ENCODE measurements around the gene SIGLEC14. TPM values are rescaled to one million over a fixed set of nuclear protein-coding genes. Genes with fewer than 3 reads are reported as not detected.
A peak's percentile ranks its signal among the peaks of the same experiment; 100 is the strongest.

SIGLEC14 gene
- total RNA-seq, 4 donors from 2014 or later = 0.83 to 2.2 (median 0.98) TPM; not detected in 1

DNA sequence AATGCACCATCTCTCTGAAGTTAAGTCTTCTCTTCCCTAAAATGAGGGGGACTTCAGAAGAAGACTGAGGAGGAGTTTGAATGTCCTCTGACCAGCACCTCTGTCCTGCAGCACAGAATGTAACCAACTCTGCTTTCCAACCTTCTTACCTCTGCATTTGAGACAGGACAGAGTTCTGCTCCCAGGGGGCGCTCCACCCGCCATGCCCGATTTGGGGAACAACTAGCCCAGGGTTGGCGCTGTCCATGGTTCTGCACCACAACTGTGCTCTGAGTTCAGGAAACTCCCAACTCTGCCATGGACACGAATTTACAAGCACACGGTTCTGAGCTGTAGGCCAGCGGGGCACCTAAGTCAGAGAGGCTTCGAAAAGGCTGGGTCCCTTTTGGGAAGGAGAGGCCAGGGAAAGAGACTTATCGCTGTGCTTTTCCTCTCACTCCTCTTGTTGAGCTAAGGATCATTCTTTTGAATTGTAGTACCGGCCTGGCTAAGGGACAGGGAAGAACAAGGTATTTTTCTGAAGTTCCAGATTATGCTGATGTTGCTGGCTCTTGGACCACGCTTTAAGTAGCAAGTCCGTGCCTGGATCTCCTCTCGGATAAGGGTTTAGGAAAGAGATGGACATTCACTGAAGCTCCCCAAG lies 38.6 kb downstream of the SIGLEC14 start:
- ATAC-seq = no peak
- Histone ChIP-seq H3K4me3 (no peak overlapping the region), H3K9me3 (no peaks in the 10 kb centered on the region), H3K4me1 (no peaks in the 10 kb centered on the region), H3K36me3 (no peaks in the 10 kb centered on the region), H3K27ac (no peak overlapping the region), H3K27me3 (peaks cover 0 to 6% (median 6%) of the 10 kb centered on the region in 3 donors)
- intact Hi-C loops (cut with DNase I; ENCODE audit: low total_unique reads) = no loop called here
- peak; percentile 8 to 33 for DNase-seq
- in situ Hi-C loops (cut with MboI; ENCODE audit: low sequenced_read_pairs in 4 of 4) = loop anchor here in 1 of 4 donors (10.0 kb wide), 2 partner anchors 57 to 503 kb away; partner anchors contain the start of gene CTU1
- TF ChIP-seq, protein P1, sequence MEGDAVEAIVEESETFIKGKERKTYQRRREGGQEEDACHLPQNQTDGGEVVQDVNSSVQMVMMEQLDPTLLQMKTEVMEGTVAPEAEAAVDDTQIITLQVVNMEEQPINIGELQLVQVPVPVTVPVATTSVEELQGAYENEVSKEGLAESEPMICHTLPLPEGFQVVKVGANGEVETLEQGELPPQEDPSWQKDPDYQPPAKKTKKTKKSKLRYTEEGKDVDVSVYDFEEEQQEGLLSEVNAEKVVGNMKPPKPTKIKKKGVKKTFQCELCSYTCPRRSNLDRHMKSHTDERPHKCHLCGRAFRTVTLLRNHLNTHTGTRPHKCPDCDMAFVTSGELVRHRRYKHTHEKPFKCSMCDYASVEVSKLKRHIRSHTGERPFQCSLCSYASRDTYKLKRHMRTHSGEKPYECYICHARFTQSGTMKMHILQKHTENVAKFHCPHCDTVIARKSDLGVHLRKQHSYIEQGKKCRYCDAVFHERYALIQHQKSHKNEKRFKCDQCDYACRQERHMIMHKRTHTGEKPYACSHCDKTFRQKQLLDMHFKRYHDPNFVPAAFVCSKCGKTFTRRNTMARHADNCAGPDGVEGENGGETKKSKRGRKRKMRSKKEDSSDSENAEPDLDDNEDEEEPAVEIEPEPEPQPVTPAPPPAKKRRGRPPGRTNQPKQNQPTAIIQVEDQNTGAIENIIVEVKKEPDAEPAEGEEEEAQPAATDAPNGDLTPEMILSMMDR (IDR thresholded peaks at IDR 0.05 in 4 of 5, conservative IDR thresholded peaks at IDR 0.05 in 1 of 5) = no peak
- no peak for TF ChIP-seq POLR2A (IDR thresholded peaks at IDR 0.05)

DNA sequence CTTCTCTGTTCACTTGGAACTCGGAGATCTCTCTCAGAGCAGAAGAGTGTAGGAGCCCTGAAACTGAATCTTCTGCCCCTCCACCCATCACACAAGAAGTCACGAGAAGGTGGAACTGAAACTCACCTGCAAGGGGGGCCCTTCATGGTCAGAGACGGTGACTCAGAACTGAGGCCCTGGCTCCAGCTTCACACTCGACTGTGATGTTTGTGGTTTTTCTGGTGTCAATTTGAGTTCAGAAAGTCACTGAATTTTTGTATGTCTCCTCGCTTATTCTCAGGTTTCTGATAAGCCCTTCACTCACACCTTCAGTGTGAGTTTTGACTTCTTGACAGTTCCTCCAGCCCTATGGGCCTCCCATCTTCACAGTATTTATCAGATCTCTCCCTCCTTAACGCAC lies 39.5 kb downstream of the SIGLEC14 start:
- DNase-seq = no peak
- ATAC-seq = no peak
- Histone ChIP-seq H3K27ac (no peak overlapping the region), H3K27me3 (peaks cover 0 to 6% (median 5%) of the 10 kb centered on the region in 3 donors), H3K9me3 (no peaks in the 10 kb centered on the region), H3K4me3 (no peak overlapping the region), H3K36me3 (no peaks in the 10 kb centered on the region), H3K4me1 (no peaks in the 10 kb centered on the region)
- TF ChIP-seq, protein P1 (IDR thresholded peaks at IDR 0.05 in 4 of 5, conservative IDR thresholded peaks at IDR 0.05 in 1 of 5) = no peak
- no peak for TF ChIP-seq POLR2A (IDR thresholded peaks at IDR 0.05)
- in situ Hi-C loops (cut with MboI; ENCODE audit: low sequenced_read_pairs in 4 of 4) = loop anchor here in 1 of 4 donors (10.0 kb wide), 2 partner anchors 58 to 502 kb away; partner anchors contain the start of gene CTU1
- intact Hi-C loops (cut with DNase I; ENCODE audit: low total_unique reads) = no loop called here

DNA sequence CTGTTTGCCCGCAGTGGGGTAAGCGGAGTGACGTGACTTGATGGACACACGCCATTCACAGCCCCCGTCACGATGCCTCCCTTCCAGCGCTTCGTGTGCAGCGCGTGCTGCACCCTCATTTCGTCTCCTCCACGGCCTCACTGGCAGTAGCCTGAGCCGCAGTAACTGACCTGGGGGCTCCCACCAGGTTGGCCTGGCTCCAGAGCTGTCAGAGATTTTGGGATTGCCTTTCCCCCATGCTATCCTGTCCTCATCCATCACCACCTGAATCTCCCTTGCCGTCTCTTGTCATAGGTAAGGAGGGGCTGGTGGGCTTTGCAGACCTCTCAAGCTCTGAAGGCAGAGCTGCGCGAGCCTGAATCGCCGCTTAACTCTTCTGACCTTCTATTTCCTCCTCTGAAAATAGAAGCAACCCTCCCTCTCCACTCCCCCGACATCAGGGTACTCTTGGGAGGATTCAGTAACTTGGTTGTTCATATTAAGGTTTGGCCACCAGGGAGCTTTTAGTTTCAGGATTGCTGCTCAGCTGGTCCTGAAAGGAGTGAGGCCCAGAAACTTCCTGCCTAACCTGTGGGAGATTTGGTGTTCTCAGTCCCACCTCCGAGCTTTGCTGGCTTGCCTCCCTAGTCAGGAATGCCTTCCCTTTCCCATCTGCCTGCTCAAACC lies 44.3 kb downstream of the SIGLEC14 start:
- DNase-seq (no peak), ATAC-seq (no peak)
- TF ChIP-seq POLR2A (IDR thresholded peaks at IDR 0.05) = no peak
- TF ChIP-seq, protein P1 (IDR thresholded peaks at IDR 0.05 in 4 of 5, conservative IDR thresholded peaks at IDR 0.05 in 1 of 5) = no peak
- peaks cover 9 to 28% (median 13%) of the 10 kb centered on the region in 3 donors for H3K27me3 ChIP-seq
- H3K36me3 ChIP-seq = no peaks in the 10 kb centered on the region
- in situ Hi-C loops (cut with MboI; ENCODE audit: low sequenced_read_pairs in 4 of 4) = loop anchor here in 1 of 4 donors (10.0 kb wide), 2 partner anchors 62 to 498 kb away; partner anchors contain the start of gene CTU1
- H3K27ac ChIP-seq = no peak overlapping the region
- H3K9me3 ChIP-seq = no peaks in the 10 kb centered on the region
- no peaks in the 10 kb centered on the region for H3K4me1 ChIP-seq
- no peak overlapping the region for H3K4me3 ChIP-seq
- intact Hi-C loops (cut with DNase I; ENCODE audit: low total_unique reads) = no loop called here

DNA sequence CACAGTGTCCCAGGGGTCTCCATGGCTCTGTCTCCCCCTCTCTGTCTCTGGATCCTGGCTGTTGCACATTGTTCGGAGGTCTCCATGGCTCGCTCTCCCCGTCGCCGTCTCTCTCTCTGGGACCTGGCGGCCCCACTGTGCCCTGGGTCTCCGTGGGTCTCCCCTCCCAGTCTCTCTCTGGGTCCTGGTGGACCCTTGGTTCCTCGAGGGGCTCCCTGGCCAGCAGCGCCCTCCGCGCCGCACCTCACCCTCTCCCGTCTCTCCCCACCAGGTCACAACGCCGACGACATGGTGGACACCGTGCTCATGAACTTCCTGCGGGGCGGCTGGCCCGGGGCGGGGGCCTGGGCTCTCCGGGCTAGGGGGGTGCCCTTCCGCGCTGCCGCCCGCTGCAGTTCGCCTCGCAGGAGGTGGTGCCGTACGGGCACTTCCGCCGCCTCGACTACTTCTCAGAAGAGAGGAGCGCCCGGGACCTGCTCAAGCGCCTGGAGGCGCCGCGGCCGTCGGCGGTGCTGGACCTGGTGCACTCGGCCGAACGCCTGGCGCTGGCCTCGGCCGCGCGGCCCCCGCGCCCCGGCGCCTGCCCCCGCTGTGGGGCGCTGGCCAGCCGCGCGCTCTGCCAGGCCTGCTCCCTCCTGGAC lies 45.6 kb downstream of the SIGLEC14 start:
- no peak overlapping the region for H3K4me3 ChIP-seq

More for the DNA sequence above, 45.6 kb downstream of the SIGLEC14 start:
- DNase-seq = no peak
- in situ Hi-C loops (cut with MboI; ENCODE audit: low sequenced_read_pairs in 4 of 4) (loop anchor here in 1 of 4 donors (10.0 kb wide), 2 partner anchors 64 to 496 kb away; partner anchors contain the start of gene CTU1), intact Hi-C loops (cut with DNase I; ENCODE audit: low total_unique reads) (no loop called here)
- no peak for ATAC-seq
- Histone ChIP-seq H3K9me3 (no peaks in the 10 kb centered on the region), H3K27ac (no peak overlapping the region), H3K27me3 (peaks cover 9 to 28% (median 13%) of the 10 kb centered on the region in 3 donors), H3K4me1 (no peaks in the 10 kb centered on the region), H3K36me3 (no peaks in the 10 kb centered on the region)
- TF ChIP-seq POLR2A (IDR thresholded peaks at IDR 0.05) = no peak
- TF ChIP-seq, protein P1 (IDR thresholded peaks at IDR 0.05 in 4 of 5, conservative IDR thresholded peaks at IDR 0.05 in 1 of 5) = no peak
